Fibroblast of skin of left biceps (primary cell): Measurements from ENCODE around the gene HOXA5.

Source experiments
- DNase-seq, 2 experiments: peaks; one replicate each; pipeline ENCODE4 v3.0.0-alpha.2; 2013; ENCODE audit warnings: low read depth in 2 of 2

Gene HOXA5

DNA sequence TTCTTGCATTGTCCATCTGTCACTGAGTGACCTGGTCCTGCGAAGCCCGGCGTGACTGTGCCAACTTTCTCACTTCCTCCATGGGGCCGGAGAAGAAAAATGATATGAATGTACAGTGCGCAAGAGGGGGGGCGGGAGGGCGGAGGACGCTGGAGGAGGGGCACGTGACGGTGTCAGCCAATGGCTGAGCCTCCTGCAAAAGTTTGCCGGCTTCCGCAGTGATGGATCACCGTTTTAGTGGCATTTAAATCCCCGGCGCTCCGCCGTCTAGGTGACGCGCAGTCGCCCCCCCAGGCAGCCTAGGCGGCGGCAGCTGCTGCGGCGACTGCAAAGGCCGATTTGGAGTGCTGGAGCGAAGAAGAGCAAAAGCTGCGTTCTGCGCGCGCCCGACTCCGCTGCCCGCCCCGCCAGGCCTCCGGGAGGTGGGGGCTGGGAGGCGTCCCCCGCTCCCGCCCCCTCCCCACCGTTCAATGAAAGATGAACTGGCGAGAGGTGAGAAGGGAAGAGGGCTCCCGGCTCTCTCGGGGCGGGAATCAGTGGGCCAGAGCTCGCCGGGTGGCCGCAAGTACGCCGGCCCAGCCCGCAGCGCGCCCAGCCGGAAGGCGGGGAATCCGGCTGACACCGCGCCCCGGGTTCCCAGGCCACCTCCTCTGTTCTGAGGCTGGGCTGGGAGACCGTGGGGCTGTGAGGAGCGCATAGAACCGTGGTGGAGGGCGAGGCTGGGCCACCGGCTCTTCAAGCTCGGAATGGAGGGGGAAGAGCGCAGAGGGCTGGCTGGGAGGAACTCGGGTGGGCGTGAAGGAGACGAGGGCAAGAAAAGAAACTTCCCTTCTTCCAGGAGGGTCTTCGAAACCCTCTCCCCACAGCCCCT is 47.3 kb downstream of the HOXA5 start, which contains the start of gene HOXA1:
TSS of gene HOXA1 (minus strand) at position 104 of the 871 bp plus-strand sequence. CDS start at position 16, 88 bp downstream.
- peak; percentile 51 to 58 for DNase-seq

DNA sequence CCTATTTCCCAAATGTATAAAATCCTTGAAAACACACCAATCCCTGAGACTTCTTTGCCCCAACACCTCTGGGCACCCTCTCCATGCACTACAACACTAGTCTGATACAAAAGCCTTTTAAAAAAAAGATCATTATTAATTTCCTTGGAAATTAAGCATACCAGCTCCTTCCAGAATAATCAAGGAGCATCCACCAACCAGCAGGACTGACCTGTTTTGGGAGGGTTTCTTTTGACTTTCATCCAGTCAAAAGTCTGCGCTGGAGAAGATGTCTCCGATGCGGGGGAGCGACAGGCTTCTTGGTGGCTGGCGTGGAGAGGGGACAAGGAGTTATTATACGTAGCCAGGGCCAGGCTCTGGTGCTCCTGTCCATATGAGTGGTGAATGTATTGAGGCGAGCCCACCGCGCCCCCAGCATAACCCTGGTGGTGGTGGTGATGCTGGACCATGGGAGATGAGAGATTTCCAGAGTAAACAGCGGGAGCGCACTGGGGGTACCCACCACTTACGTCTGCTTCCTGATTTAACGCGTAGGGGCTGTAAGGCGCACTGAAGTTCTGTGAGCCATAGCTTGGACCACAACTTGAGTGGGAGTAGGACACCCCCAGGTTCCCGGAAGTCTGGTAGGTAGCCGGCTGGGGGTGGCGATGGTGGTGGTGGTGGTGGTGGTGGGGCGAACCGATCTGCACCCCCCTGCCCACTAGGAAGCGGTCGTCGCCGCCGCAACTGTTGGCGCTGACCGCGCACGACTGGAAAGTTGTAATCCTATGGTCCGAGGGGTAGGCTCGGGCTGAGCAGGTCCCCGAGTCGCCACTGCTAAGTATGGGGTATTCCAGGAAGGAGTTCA is 48.2 kb downstream of the HOXA5 start:
- no peak for DNase-seq

DNA sequence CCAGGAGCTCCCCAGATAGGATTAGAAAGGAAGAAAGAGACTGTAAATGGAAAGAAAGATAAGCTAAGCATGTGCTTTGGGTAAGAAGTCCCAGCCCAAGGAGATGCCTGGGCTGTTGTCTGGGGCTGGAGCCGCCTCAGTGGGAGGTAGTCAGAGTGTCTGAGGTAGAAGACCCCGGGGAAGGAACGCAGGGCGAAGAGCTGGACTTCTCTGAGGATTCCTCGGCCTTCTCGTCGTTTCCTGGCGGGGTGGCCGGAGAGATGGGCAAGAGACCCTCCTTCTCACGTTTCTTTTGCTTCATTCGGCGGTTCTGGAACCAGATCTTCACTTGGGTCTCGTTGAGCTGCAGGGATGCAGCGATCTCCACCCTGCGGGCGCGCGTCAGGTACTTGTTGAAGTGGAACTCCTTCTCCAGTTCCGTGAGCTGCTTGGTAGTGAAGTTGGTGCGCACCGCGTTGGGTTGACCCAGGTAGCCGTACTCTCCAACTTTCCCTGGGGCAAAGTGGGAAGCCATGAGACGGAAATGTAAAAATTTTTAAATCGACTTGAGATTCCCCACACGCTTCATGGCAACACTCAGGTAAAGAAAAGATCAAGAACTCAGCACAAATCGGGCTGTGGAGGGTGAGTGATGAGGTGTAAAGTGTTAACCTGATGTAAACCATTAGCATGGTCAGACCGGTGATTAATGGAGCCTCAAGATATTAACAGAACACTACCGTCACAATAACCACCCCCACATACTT is 49.0 kb downstream of the HOXA5 start:
- no peak for DNase-seq

GRCh38 chr7:27093184-27093895 is 50.1 kb downstream of the HOXA5 start:
- no peak for DNase-seq

GRCh38 chr7:27092819-27093110 is 50.7 kb downstream of the HOXA5 start:
- no peak for DNase-seq

- no peak for DNase-seq
Observed at GRCh38 chr7:27091941-27092818, 51.3 kb downstream of the HOXA5 start.

DNA sequence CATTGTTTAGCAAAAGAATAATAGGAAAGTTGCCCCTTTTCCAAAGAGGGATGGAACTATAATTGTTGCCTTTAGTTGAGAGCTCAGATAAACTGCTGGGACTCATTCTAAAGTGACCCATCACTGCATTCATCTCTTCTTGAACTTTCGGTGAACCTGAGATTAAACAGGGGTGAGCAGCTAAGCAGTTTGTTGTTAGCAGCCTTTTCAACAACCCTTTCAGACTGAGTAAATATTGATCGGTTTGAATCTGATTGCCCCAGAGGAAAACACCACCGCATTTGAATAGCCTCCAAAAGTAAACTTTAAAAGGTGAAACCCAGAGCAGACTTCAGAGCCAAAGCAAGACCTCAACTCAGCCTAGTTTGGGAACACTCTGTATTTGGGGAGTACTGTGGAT is 52.4 kb downstream of the HOXA5 start:
- DNase-seq = no peak
